Retinal pigment epithelial cell (primary cell): Measurements from ENCODE around the gene SYT13.
"Not testable (repeated sequence)": the region's sequence is repeated elsewhere in the genome, so short reads cannot be mapped to it uniquely, and the experiment has no call there.

ENCODE experiments used
- DNase-seq: peaks from one replicate; pipeline ENCODE4 v3.0.0-alpha.2; 2010; ENCODE audit warnings: low read depth
- H3K4me3 ChIP-seq: 2 replicates; pipeline ENCODE4 v1.5.1; 2011; ENCODE audit warnings: mild to moderate bottlenecking, low read length, control low read depth, moderate library complexity
- CTCF ChIP-seq: conservative IDR thresholded peaks from 2 replicates; pipeline ENCODE4 v1.5.1; 2011; ENCODE audit warnings: low read depth, low read length, control low read depth, inconsistent platforms

Gene SYT13

GRCh38 chr11:45250035-45250718 lies 36.0 kb downstream of the SYT13 start:
- H3K4me3 ChIP-seq, result no peak overlapping the region
- TF ChIP-seq CTCF, result no peak
- no peak for DNase-seq

- DNase-seq, H3K4me3 ChIP-seq: not testable (repeated sequence)
These were observed 36.8 kb downstream of the SYT13 start for GRCh38 chr11:45249372-45249771.

- DNase-seq, result no peak
- H3K4me3 ChIP-seq, result no peak overlapping the region
- TF ChIP-seq CTCF, result no peak
These were observed 37.6 kb downstream of the SYT13 start for GRCh38 chr11:45248501-45249011.

- TF ChIP-seq CTCF, result no peak
- H3K4me3 ChIP-seq, result no peak overlapping the region
- DNase-seq, result no peak
These were observed 38.7 kb downstream of the SYT13 start for GRCh38 chr11:45247433-45247832.

GRCh38 chr11:45246241-45246640 lies 39.9 kb downstream of the SYT13 start:
- no peak for TF ChIP-seq CTCF
- DNase-seq, result no peak
- H3K4me3 ChIP-seq, result no peak overlapping the region

GRCh38 chr11:45245218-45246045 lies 40.7 kb downstream of the SYT13 start:
- H3K4me3 ChIP-seq, result no peak overlapping the region
- TF ChIP-seq CTCF, result no peak
- no peak for DNase-seq

- no peak for DNase-seq
- no peak overlapping the region for H3K4me3 ChIP-seq
- no peak for TF ChIP-seq CTCF
These were observed 42.2 kb downstream of the SYT13 start for GRCh38 chr11:45243967-45244366.
